Astrocyte of the spinal cord (primary cell): Measurements from ENCODE around the gene SLC20A1.

Source experiments
- DNase-seq: peaks from one replicate; pipeline ENCODE4 v3.0.0; 2011; ENCODE audit warnings: low read depth, low spot score
- H3K4me3 ChIP-seq: 2 replicates; pipeline ENCODE4 v1.5.1; 2011; ENCODE audit warnings: low read depth, mild to moderate bottlenecking, low read length, moderate library complexity
- CTCF ChIP-seq: IDR thresholded peaks from 2 replicates; pipeline ENCODE4 v1.5.1; 2012; ENCODE audit warnings: low read depth, mild to moderate bottlenecking, low read length, inconsistent platforms
- in situ Hi-C: cut with HindIII; loops from 2 replicates; pipeline ENCODE4 v1.10.0; 2017; ENCODE audit warnings: low sequenced_read_pairs

Gene SLC20A1

GRCh38 chr2:112640800-112641675 lies 4.7 kb upstream of the SLC20A1 start:
- in situ Hi-C loops = no loop called here
- peak; percentile 87 for DNase-seq
- no peak for TF ChIP-seq CTCF
- H3K4me3 ChIP-seq = no peak overlapping the region

DNA sequence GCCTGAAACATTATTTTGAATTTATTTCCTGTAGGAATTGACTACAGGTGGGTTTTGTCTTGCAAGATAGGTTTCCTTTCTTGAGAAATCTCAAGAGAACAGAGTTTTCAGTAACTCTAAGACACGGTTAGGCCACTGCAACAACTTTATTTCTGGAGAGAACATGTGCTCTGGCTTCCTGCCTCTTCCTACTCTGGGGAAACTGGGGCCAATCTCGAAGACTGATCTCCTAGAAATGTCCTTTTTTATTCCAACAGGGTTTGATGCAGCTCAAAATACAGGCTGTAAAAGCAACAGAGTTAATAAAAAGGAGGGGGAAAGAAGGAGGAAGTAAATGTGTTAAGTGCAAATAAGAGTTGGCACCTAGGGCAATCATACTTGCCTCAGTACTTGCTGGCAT lies 4.0 kb upstream of the SLC20A1 start:
- no peak for DNase-seq
- no peak overlapping the region for H3K4me3 ChIP-seq
- TF ChIP-seq CTCF = no peak
- in situ Hi-C loops = no loop called here

- DNase-seq = no peak
- TF ChIP-seq CTCF = no peak
- H3K4me3 ChIP-seq = no peak overlapping the region
- in situ Hi-C loops = no loop called here
Observed at GRCh38 chr2:112642561-112642960, 3.2 kb upstream of the SLC20A1 start.

DNA sequence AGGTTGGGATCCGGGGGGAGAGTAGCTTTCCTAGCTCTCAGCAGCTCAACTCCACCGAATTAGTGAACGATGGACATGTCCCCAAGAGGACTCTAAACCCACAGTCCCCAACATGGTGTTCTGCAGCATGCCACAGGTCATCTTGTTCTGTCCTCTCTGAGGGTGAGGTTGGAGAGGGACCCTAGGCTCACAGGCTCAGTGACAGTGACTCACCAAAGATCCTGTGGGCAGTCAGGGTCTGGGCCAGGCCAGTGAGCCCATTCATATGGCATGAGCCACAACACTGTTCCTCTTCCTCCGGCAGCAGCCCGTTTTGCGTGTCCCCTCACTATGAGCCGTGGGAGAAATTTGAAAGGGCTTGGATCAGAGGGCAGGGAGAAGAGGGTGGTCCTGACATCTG lies 2.8 kb upstream of the SLC20A1 start:
- no peak overlapping the region for H3K4me3 ChIP-seq
- in situ Hi-C loops = no loop called here
- no peak for DNase-seq
- TF ChIP-seq CTCF = no peak

DNA sequence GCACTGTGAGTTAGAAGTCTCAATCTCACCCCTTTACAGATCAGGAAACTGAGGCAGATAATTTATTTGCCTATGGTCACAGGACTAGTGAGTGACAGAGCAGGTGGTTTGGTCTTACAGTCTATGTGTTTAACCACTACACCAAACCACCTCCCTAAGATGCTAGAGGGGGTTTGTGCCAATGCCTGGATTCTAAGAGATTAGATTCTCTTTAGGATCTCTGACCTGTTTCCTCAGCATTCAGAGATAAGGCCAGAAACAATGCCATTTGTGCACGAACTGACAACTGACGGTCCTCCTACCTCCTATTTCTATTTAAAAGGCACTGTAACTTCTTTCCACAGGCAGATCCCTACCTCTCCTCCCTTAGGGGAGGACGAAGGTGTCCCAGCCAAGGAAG lies 2.3 kb upstream of the SLC20A1 start:
- DNase-seq = no peak
- no peak overlapping the region for H3K4me3 ChIP-seq
- in situ Hi-C loops = no loop called here
- TF ChIP-seq CTCF = no peak

GRCh38 chr2:112644155-112644932 lies 1.4 kb upstream of the SLC20A1 start:
- H3K4me3 ChIP-seq = peak overlapping the region; percentile 70
- no peak for TF ChIP-seq CTCF
- DNase-seq = no peak
- in situ Hi-C loops = no loop called here
